ENCODE results near the gene USP3.

USP3 gene

DNA sequence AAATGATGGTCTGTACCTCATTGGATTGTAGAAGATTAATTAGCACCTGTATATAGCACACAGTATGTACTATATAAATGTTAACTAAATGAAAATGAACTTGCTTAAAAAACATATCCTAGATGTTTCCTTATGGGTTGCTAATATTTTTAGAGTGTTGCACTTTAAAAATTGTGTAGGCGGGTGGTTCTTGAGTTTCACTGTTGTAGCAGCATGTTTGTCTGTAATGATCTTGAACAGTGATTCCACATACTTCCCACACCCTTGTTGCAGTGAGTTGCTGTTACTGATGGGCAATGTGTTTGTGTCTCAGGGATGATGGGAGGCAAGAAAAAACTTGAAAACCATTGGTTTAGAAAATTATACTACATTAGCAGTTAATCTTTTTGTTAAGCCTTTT, 22.0 kb downstream of the USP3 start:
- peaks cover 49% of the 10 kb centered on the region for H4K20me1 ChIP-seq (ENCODE audit: low read depth, low read length)
- TF ChIP-seq EZH2phosphoT487 (conservative IDR thresholded peaks at IDR 0.05; ENCODE audit: low read length): no peak
- H3K9me2 ChIP-seq (replicated peaks; ENCODE audit: insufficient read depth, low read length): no peaks in the 10 kb centered on the region
- no peak overlapping the region for H3K27ac ChIP-seq (ENCODE audit: low read depth, low read length)
- H2AFZ ChIP-seq (ENCODE audit: low read depth, low read length, severe bottlenecking): no peak overlapping the region
- no peak overlapping the region for H3K4me3 ChIP-seq (ENCODE audit: insufficient read depth, low read length, poor library complexity, severe bottlenecking)
- H3K79me2 ChIP-seq (ENCODE audit: insufficient read depth, low read length): peaks cover 44% of the 10 kb centered on the region
- H3K9me3 ChIP-seq (ENCODE audit: insufficient read depth, low read length): no peaks in the 10 kb centered on the region
- no peaks in the 10 kb centered on the region for H3K27me3 ChIP-seq (ENCODE audit: low read length)
- H3F3A ChIP-seq (ENCODE audit: insufficient read depth): no peaks in the 10 kb centered on the region
- H3K9ac ChIP-seq (ENCODE audit: low read length): no peak overlapping the region
- H3K36me3 ChIP-seq (ENCODE audit: low read length): no peaks in the 10 kb centered on the region
- no peak overlapping the region for H3K4me2 ChIP-seq (ENCODE audit: low read depth, low read length, poor library complexity, severe bottlenecking)

DNA sequence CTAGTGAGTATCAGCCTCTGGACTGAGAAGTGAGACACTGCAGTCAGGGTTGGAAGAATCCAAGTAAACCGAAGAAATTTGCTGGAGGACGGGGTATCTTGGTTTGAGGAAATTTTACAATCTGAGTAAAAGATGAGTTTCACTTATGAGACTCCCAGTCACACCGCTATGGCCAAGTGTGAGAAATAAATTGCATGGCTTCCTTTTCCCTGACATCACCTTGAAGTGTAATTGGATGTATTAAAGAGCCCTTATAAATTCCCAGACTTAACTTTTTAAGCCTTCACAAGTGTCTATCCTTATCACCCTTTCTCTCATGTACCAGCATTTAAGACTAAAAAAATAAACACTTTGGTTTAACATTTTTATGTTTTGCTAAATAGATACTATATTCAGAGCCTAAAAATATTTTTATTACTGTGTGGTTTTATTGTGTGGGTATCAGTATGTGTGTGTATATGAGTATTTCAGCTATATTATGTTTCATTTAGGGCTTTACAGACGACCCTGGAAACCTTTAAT, 23.8 kb downstream of the USP3 start:
- TF ChIP-seq, protein P1, sequence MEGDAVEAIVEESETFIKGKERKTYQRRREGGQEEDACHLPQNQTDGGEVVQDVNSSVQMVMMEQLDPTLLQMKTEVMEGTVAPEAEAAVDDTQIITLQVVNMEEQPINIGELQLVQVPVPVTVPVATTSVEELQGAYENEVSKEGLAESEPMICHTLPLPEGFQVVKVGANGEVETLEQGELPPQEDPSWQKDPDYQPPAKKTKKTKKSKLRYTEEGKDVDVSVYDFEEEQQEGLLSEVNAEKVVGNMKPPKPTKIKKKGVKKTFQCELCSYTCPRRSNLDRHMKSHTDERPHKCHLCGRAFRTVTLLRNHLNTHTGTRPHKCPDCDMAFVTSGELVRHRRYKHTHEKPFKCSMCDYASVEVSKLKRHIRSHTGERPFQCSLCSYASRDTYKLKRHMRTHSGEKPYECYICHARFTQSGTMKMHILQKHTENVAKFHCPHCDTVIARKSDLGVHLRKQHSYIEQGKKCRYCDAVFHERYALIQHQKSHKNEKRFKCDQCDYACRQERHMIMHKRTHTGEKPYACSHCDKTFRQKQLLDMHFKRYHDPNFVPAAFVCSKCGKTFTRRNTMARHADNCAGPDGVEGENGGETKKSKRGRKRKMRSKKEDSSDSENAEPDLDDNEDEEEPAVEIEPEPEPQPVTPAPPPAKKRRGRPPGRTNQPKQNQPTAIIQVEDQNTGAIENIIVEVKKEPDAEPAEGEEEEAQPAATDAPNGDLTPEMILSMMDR (IDR thresholded peaks at IDR 0.05; ENCODE audit: insufficient read depth, low read length, poor library complexity, severe bottlenecking): no peak
- no peak for TF ChIP-seq EZH2phosphoT487 (conservative IDR thresholded peaks at IDR 0.05; ENCODE audit: low read length)
- Histone ChIP-seq H2AFZ (ENCODE audit: low read depth, low read length, severe bottlenecking) (no peak overlapping the region), H4K20me1 (ENCODE audit: low read depth, low read length) (peaks cover 51% of the 10 kb centered on the region)

DNA sequence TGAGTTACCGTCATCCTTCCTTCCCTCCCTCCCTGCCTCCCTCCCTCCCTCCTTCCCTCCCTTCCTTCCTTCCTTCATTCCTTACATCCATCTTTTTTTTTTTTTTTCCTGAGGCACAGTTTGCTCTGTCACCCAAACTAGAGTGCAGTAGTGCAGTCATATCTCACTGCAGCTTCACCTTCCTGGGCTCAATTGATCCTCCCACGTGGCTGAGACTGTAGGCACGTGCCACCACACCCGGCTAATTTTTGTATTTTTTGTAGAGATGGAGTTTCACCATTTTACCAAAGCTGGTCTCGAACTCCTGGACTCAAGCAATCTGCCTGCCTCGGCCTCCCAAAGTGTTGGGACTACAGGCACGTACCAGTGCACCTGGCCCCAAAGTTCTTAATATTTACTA, 25.8 kb downstream of the USP3 start:
- Histone ChIP-seq H3K36me3 (ENCODE audit: low read length) (no peaks in the 10 kb centered on the region), H4K20me1 (ENCODE audit: low read depth, low read length) (peaks cover 41% of the 10 kb centered on the region), H3K27me3 (ENCODE audit: low read length) (no peaks in the 10 kb centered on the region), H3K9me2 (replicated peaks; ENCODE audit: insufficient read depth, low read length) (no peaks in the 10 kb centered on the region), H2AFZ (ENCODE audit: low read depth, low read length, severe bottlenecking) (no peak overlapping the region), H3K9me3 (ENCODE audit: insufficient read depth, low read length) (no peaks in the 10 kb centered on the region), H3K4me3 (ENCODE audit: insufficient read depth, low read length, poor library complexity, severe bottlenecking) (no peak overlapping the region), H3F3A (ENCODE audit: insufficient read depth) (no peaks in the 10 kb centered on the region), H3K27ac (ENCODE audit: low read depth, low read length) (no peak overlapping the region), H3K79me2 (ENCODE audit: insufficient read depth, low read length) (peaks cover 10% of the 10 kb centered on the region; the same call in 1 of the 2 replicates), H3K4me2 (ENCODE audit: low read depth, low read length, poor library complexity, severe bottlenecking) (no peak overlapping the region), H3K9ac (ENCODE audit: low read length) (no peak overlapping the region)
- no peak for TF ChIP-seq EZH2phosphoT487 (conservative IDR thresholded peaks at IDR 0.05; ENCODE audit: low read length)
- TF ChIP-seq, protein P1 (IDR thresholded peaks at IDR 0.05; ENCODE audit: insufficient read depth, low read length, poor library complexity, severe bottlenecking): no peak

More for the DNA sequence above, 23.8 kb downstream of the USP3 start:
- no peak overlapping the region for H3K4me3 ChIP-seq (ENCODE audit: insufficient read depth, low read length, poor library complexity, severe bottlenecking)
- H3F3A ChIP-seq (ENCODE audit: insufficient read depth): no peaks in the 10 kb centered on the region
- no peaks in the 10 kb centered on the region for H3K36me3 ChIP-seq (ENCODE audit: low read length)
- no peak overlapping the region for H3K27ac ChIP-seq (ENCODE audit: low read depth, low read length)
- no peak overlapping the region for H3K4me2 ChIP-seq (ENCODE audit: low read depth, low read length, poor library complexity, severe bottlenecking)
- no peaks in the 10 kb centered on the region for H3K9me3 ChIP-seq (ENCODE audit: insufficient read depth, low read length)
- H3K79me2 ChIP-seq (ENCODE audit: insufficient read depth, low read length): peaks cover 27% of the 10 kb centered on the region
- H3K27me3 ChIP-seq (ENCODE audit: low read length): no peaks in the 10 kb centered on the region
- no peak overlapping the region for H3K9ac ChIP-seq (ENCODE audit: low read length)
- H3K9me2 ChIP-seq (replicated peaks; ENCODE audit: insufficient read depth, low read length): no peaks in the 10 kb centered on the region

DNA sequence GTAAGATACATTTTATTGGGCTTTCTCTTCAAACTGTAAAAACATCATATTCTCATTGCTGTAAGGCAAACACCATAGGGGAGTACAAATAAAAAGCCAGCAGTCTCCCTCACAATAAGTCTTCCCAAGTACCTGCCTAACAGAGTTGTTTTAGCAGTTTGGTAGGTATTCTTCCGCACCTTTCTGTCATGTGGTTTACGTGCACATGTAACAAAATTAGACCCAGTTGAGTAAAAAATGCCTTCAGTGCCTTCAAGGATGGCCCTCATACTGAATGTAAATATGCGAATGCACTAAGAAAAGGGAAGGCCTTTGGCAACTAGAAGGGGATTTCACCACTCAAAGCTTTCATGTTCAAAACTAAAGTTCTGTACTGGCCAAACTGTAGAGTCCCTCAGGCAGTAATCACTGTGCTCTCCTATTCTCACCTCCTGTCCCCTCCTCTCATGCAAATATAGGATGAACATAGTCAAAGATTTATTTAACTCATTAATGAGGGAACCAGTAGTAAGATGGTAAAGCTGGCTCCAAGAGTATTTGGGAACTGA, 26.4 kb downstream of the USP3 start:
- Histone ChIP-seq H3K9ac (ENCODE audit: low read length) (no peak overlapping the region), H3K4me3 (ENCODE audit: insufficient read depth, low read length, poor library complexity, severe bottlenecking) (no peak overlapping the region), H3K27me3 (ENCODE audit: low read length) (no peaks in the 10 kb centered on the region), H3K36me3 (ENCODE audit: low read length) (no peaks in the 10 kb centered on the region), H3F3A (ENCODE audit: insufficient read depth) (no peaks in the 10 kb centered on the region), H3K9me3 (ENCODE audit: insufficient read depth, low read length) (no peaks in the 10 kb centered on the region), H3K9me2 (replicated peaks; ENCODE audit: insufficient read depth, low read length) (no peaks in the 10 kb centered on the region), H3K27ac (ENCODE audit: low read depth, low read length) (no peak overlapping the region), H4K20me1 (ENCODE audit: low read depth, low read length) (peaks cover 36% of the 10 kb centered on the region), H2AFZ (ENCODE audit: low read depth, low read length, severe bottlenecking) (no peak overlapping the region), H3K79me2 (ENCODE audit: insufficient read depth, low read length) (peaks cover 10% of the 10 kb centered on the region; the same call in 1 of the 2 replicates), H3K4me2 (ENCODE audit: low read depth, low read length, poor library complexity, severe bottlenecking) (no peak overlapping the region)
- no peak for TF ChIP-seq EZH2phosphoT487 (conservative IDR thresholded peaks at IDR 0.05; ENCODE audit: low read length)
